ENCODE results near the gene TPX2.

- no peak for TF ChIP-seq CTCF (IDR thresholded peaks at IDR 0.05)
- TF ChIP-seq ZFX (IDR thresholded peaks at IDR 0.05; ENCODE audit: borderline replicate concordance), result no peak
Measured at GRCh38 chr20:31837896-31838397, 98.9 kb downstream of the TPX2 start.
